Stimulated activated CD4-positive, alpha-beta T cell treated with anti-CD3 and anti-CD28 coated beads, TNF-alpha, amount 100 ng/mL, for 1 hour (primary cell): ENCODE results near the gene R3HCC1L.

Experiments
- DNase-seq, 3 donors: peaks; one replicate each; pipeline ENCODE4 v3.0.0-alpha.2; 2020; ENCODE audit warnings: low read depth in 3 of 3, low spot score in 1 of 3

The R3HCC1L gene

GRCh38 chr10:98272245-98272644 is 137.8 kb downstream of the R3HCC1L start:
- no peak for DNase-seq

DNA sequence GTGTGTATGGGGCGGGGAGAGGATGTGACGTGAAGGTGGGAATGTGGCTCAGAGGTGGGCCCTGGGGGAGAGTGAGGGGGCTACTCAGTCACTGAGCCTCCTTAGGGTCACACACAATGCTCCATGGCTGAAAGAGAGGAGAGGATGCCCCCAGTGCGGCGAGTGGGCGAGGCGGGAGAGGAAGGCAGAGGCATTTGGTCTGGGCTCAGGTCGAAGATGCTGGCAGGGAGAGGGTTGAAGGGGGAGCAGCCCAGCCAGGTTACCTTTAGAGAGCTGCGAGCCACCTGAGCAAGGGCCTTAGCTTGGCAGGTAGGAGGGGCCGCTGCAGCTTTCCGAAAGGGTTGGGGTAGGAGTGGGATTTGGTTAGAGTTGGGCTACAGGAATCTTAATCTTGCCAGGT is 138.2 kb downstream of the R3HCC1L start:
- DNase-seq = no peak

- no peak for DNase-seq
These were observed 138.8 kb downstream of the R3HCC1L start for GRCh38 chr10:98273057-98273850.

DNA sequence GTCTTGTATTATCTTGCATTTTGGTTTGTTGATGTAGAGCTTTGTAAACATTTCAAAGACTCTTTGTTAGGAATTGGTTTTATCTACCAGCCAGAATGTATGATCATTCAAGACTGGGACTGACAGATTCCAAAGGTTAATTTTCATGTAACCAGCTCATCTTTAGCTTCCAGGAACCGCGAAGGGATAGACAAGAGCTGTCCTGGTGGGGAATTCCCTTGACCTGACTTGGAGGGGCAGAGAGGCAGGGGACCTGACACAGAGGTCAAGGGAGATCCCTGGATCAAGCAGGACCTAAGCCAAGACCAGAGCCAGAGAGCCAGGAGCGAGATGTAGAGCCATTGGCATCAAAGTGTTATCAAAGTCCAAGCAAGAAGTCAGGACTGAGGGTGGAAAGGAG is 140.1 kb downstream of the R3HCC1L start:
- DNase-seq = no peak

GRCh38 chr10:98276311-98276710 is 141.9 kb downstream of the R3HCC1L start:
- DNase-seq = no peak

DNA sequence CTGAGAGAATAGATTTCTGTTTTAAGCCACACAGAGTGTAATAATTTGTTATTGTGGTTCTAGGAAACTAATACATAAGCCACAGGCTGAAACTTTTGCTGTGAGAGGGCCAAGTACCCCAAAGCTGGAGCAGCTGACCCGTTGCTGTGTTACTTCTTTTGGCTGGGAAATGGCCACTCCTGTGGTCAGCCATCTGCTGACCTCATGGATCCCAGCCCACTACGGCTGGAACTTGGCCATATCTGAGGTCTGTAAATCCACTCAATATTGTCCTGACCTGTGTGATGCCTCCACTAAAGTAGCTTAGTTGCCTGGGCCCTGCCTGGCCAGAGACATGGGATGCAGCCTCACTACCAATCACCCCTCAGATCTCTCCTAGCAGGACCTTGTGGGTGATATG is 151.0 kb downstream of the R3HCC1L start:
- no peak for DNase-seq

- no peak for DNase-seq
These were observed 152.0 kb downstream of the R3HCC1L start for GRCh38 chr10:98286419-98286818.

- no peak for DNase-seq
These were observed 152.9 kb downstream of the R3HCC1L start for GRCh38 chr10:98287321-98287720.

DNA sequence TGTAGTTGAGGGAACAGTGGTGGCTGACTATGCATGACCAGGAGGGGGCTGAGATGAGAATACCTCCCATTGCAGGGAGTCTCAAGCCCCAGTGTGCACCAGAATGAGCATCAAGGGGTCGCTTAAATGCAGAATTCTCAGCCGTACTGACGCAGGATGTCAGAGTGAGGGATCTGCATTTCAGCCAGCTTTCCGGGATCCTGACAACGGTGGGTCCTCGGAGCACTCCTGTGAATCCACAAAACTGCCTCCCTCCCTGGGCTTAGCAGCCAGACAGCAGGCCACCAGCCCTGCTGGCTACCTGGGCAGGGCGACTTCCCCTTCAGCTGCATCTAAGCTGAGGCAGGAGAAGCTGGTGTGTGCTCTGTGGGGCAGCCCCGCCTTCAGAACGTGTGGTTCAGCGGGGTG is 155.3 kb downstream of the R3HCC1L start:
- no peak for DNase-seq

GRCh38 chr10:98292971-98293370 is 158.5 kb downstream of the R3HCC1L start:
- DNase-seq = no peak

DNA sequence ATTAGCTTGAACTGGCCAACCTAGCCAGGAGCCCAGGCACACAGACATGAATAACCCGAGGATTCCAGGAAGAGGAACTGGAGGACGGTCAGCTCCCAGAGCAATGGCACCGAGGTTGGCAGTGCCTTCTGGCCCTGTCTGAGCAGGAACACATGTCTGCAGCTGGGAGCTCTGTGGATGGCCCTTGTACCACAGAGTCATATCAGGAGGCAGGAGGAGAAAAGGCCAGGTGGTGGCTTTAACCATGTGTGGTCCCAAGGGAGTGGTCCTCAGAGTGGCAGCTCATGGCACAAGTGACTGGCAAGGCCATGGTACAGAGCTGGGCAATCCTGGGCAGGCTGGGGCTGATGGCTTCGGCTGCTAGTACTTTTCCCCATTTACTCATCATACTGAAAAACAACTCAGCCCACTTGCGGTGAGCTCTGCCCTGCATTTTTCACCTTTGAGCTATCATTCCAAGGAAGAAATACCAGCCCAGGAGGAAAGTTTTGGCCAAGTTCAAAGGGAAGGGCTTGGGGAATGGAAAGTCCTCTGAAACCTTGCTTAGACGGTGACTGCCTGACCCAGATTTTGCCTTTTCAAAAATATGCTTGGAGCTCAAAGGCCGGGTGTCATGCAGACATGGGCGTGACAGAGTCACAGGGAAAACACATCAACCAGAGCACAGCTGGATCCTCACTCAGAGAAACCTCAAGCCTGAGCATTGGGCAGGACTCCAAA is 159.3 kb downstream of the R3HCC1L start:
- DNase-seq = no peak

- no peak for DNase-seq
These were observed 159.8 kb downstream of the R3HCC1L start for GRCh38 chr10:98294270-98294627.
